Measurements from ENCODE around the gene PTGER3. TPM values are rescaled to one million over a fixed set of nuclear protein-coding genes. Genes with fewer than 3 reads are reported as not detected.

The PTGER3 gene
- 10 to 100 TPM in 1 of 4 donors, under 1 TPM in 3; 0.31 to 10.3 (median 0.57) TPM for total RNA-seq

DNA sequence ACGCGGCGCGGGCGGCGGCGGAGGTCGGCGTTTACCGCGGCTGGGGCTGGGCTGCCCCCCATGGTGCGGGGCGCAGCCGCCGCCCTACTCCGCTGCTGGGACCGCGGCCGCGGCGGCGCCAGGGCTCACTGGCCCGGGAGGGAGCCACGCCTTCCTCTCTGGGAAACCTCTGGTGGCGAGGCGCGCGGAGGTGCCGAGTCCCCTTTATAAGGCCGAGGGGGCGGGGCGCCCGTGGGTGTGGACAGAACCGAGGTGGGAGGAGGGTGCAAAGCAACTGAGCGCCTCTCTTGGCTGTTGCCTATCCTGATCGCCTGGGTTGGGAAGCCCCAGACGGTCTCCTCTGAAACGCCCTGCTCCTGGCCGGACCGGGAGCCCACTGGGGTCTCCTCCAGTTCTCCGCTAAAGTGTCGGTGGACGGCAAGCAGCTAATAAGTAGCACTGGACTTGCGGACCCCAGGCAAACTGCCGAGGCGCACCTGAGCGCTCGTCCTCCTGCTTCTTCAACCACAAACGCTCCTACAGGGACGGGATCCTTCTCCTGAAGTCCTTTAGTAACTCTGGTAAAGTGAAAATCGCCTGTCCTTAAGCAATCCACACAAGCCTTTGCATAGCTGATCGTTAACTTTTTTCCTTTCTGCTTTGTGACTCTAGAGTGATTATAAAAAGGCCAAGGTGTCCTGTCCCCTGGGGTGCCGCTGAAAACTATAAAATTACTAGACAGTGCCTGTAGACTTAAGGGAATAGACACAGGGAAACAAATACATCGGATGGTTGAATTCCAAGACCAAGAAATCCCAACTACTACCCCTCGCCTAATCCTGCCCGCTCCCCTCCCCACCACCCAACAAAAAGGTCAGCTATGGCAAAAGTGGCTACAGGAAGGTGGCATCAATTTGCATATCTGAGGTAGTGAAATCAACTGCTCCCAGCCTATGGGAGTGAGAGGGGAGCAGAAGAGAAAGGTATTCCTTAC lies at the start of gene PTGER3:
PTGER3 (minus strand) TSS at position 182 of the 973 bp plus-strand sequence. CDS start 239 bp downstream, outside the sequence.
- H3K9me3 ChIP-seq = no peaks in the 10 kb centered on the region
- peak within 1 kb of the TSS; percentile 40 to 66 (median 56) for H3K4me3 ChIP-seq
- TF ChIP-seq POLR2A (IDR thresholded peaks at IDR 0.05) = no peak
- TF ChIP-seq, protein P1, sequence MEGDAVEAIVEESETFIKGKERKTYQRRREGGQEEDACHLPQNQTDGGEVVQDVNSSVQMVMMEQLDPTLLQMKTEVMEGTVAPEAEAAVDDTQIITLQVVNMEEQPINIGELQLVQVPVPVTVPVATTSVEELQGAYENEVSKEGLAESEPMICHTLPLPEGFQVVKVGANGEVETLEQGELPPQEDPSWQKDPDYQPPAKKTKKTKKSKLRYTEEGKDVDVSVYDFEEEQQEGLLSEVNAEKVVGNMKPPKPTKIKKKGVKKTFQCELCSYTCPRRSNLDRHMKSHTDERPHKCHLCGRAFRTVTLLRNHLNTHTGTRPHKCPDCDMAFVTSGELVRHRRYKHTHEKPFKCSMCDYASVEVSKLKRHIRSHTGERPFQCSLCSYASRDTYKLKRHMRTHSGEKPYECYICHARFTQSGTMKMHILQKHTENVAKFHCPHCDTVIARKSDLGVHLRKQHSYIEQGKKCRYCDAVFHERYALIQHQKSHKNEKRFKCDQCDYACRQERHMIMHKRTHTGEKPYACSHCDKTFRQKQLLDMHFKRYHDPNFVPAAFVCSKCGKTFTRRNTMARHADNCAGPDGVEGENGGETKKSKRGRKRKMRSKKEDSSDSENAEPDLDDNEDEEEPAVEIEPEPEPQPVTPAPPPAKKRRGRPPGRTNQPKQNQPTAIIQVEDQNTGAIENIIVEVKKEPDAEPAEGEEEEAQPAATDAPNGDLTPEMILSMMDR (IDR thresholded peaks at IDR 0.05) = no peak
- DNase-seq = no peak
- peaks cover 0 to 69% (median 2%) of the 10 kb centered on the region in 4 donors for H3K27me3 ChIP-seq
- H3K27ac ChIP-seq = peak within 1 kb of the TSS in 3 of 4 donors; percentile 3 to 58 (median 17)
- intact Hi-C loops (cut with DNase I) = loop anchor here (10.0 kb wide), 1 partner anchor 523 kb away; no protein-coding TSS in a partner anchor
- WGBS, 2 donors = 7 to 31% methylated on average over 8 to 27 of the region's 56 CpGs
- H3K36me3 ChIP-seq = no peaks in the 10 kb centered on the region
- peaks cover 8 to 24% (median 13%) of the 10 kb centered on the region in 3 donors for H3K4me1 ChIP-seq

DNA sequence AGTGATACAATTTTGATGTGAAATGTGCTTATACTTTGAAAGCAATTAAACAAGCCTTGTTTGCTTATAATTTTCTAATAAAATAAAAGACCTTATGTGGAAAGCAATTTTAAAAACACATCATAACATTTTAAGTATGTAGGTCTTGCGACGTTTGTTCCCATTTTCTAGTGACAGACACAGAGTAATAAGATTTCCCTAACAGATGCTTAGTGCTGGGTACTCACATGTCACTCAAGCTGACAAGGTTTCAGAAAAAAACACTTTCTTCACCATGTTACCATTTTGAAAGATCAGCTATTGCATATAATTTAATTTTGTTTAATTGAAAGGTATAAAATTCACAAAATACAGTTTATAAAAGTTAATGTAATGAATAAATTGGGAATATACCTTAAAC lies 47.3 kb upstream of the PTGER3 start:
- WGBS, 2 donors = 84 to 95% methylated on average over 2 of the region's 2 CpGs
- intact Hi-C loops (cut with DNase I) = no loop called here
- Histone ChIP-seq H3K4me3 (no peak overlapping the region), H3K9me3 (no peaks in the 10 kb centered on the region), H3K27me3 (no peaks in the 10 kb centered on the region), H3K36me3 (no peaks in the 10 kb centered on the region), H3K4me1 (no peaks in the 10 kb centered on the region), H3K27ac (no peak overlapping the region)
- TF ChIP-seq POLR2A (IDR thresholded peaks at IDR 0.05) = no peak
- TF ChIP-seq, protein P1 (IDR thresholded peaks at IDR 0.05) = no peak
- no peak for DNase-seq

DNA sequence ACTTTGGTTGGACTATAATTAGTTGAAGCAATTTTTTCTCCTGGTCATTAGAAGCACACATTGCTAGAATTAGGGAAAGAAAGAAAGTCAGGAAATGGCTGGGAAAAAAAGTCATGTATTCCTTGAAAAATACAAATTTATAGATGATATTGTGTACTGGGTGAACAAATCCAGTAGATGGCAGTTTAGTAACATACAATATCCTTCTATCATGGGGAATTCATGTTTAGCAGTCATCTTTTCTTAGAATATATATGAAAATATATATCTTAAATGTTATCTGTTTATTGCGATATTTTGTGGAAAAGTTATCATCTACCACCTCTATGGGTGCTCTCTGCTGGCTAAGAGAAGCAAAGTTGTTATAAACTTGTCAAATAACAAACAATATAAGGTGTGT lies 46.3 kb upstream of the PTGER3 start:
- intact Hi-C loops (cut with DNase I) = no loop called here
- 63 to 73% methylated on average over 1 of the region's 1 CpG for WGBS, 2 donors
- Histone ChIP-seq H3K9me3 (no peaks in the 10 kb centered on the region), H3K36me3 (no peaks in the 10 kb centered on the region), H3K27ac (no peak overlapping the region), H3K27me3 (no peaks in the 10 kb centered on the region), H3K4me3 (no peak overlapping the region), H3K4me1 (no peaks in the 10 kb centered on the region)
- TF ChIP-seq POLR2A (IDR thresholded peaks at IDR 0.05) = no peak
- TF ChIP-seq, protein P1 (IDR thresholded peaks at IDR 0.05) = peak in 3 of 6 experiments; percentile 24 to 35 (median 29)
- DNase-seq = no peak

DNA sequence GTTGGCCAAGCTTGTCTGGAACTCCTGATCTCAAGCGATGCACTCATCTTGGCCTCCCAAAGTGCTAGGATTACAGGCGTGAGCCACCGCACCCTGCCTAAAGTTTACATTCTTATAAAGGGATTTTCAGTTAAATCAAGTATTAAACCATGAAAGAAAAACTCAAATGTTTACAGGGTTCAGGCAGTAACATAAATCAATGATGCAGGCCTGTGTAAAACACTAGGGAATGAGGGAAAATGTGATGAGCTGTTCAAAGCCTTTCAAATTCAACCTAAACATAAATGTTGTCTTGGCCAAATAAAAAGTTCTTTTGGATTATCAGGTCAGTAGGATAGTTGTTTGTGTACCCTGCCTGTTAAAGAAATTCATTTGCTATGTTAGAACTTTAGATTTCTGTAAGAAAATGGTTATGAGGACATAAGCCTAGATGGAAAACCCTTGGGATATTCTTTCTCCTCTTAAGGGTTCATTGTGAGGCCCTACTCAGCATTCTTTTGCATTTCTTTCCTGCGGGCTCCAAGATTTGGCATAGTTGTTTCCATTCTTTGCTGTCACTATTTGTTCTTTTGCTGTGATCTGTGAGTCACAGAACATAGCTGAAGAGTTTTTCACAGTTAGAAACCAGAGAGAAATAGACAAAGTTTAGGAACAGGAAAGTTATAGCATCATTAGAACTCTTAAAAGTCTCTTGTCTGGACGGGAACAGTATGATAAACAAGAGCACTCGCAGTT lies 42.1 kb upstream of the PTGER3 start:
- H3K27ac ChIP-seq = peak overlapping the region; percentile 41 to 76 (median 56)
- TF ChIP-seq, protein P1 (IDR thresholded peaks at IDR 0.05) = no peak
- TF ChIP-seq POLR2A (IDR thresholded peaks at IDR 0.05) = no peak
- intact Hi-C loops (cut with DNase I) = no loop called here

More for the DNA sequence above, 42.1 kb upstream of the PTGER3 start:
- Histone ChIP-seq H3K4me1 (no peaks in the 10 kb centered on the region), H3K36me3 (no peaks in the 10 kb centered on the region), H3K4me3 (no peak overlapping the region), H3K27me3 (no peaks in the 10 kb centered on the region), H3K9me3 (no peaks in the 10 kb centered on the region)
- no peak for DNase-seq
- 63 to 66% methylated on average over 6 of the region's 6 CpGs for whole genome bisulfite sequencing, 2 donors
